ENCODE results near the gene DHODH.

Gene DHODH

GRCh38 chr16:71969353-71969752 is 39.2 kb upstream of the DHODH start:
- no peak for TF ChIP-seq CTCF (IDR thresholded peaks at IDR 0.05; ENCODE audit: low read depth, low read length)
- Histone ChIP-seq H3K9me3 (ENCODE audit: severe bottlenecking) (no peaks in the 10 kb centered on the region), H3K36me3 (no peaks in the 10 kb centered on the region), H3K27me3 (ENCODE audit: insufficient read depth, low read depth, severe bottlenecking) (no peaks in the 10 kb centered on the region), H3K27ac (no peak overlapping the region), H3K4me3 (ENCODE audit: low read depth, low read length) (no peak overlapping the region)
- DNase-seq = no peak

- no peaks in the 10 kb centered on the region for H3K36me3 ChIP-seq
- TF ChIP-seq CTCF (IDR thresholded peaks at IDR 0.05; ENCODE audit: low read depth, low read length) = no peak
- H3K4me3 ChIP-seq (ENCODE audit: low read depth, low read length) = no peak overlapping the region
- no peaks in the 10 kb centered on the region for H3K27me3 ChIP-seq (ENCODE audit: insufficient read depth, low read depth, severe bottlenecking)
- no peak for DNase-seq
- no peaks in the 10 kb centered on the region for H3K9me3 ChIP-seq (ENCODE audit: severe bottlenecking)
- no peak overlapping the region for H3K27ac ChIP-seq
These were observed 37.0 kb upstream of the DHODH start for GRCh38 chr16:71971571-71971970.

- Histone ChIP-seq H3K4me3 (ENCODE audit: low read depth, low read length) (no peak overlapping the region), H3K27me3 (ENCODE audit: insufficient read depth, low read depth, severe bottlenecking) (no peaks in the 10 kb centered on the region), H3K36me3 (no peaks in the 10 kb centered on the region), H3K27ac (no peak overlapping the region), H3K9me3 (ENCODE audit: severe bottlenecking) (no peaks in the 10 kb centered on the region)
- no peak for TF ChIP-seq CTCF (IDR thresholded peaks at IDR 0.05; ENCODE audit: low read depth, low read length)
- DNase-seq = no peak
These were observed 36.2 kb upstream of the DHODH start for GRCh38 chr16:71972356-71972755.

GRCh38 chr16:71973001-71973400 is 35.5 kb upstream of the DHODH start:
- DNase-seq = no peak
- H3K36me3 ChIP-seq = no peaks in the 10 kb centered on the region
- no peak overlapping the region for H3K4me3 ChIP-seq (ENCODE audit: low read depth, low read length)
- H3K27me3 ChIP-seq (ENCODE audit: insufficient read depth, low read depth, severe bottlenecking) = no peaks in the 10 kb centered on the region
- no peak overlapping the region for H3K27ac ChIP-seq
- no peaks in the 10 kb centered on the region for H3K9me3 ChIP-seq (ENCODE audit: severe bottlenecking)
- no peak for TF ChIP-seq CTCF (IDR thresholded peaks at IDR 0.05; ENCODE audit: low read depth, low read length)

- no peaks in the 10 kb centered on the region for H3K9me3 ChIP-seq (ENCODE audit: severe bottlenecking)
- no peak overlapping the region for H3K4me3 ChIP-seq (ENCODE audit: low read depth, low read length)
- no peak overlapping the region for H3K27ac ChIP-seq
- H3K36me3 ChIP-seq = no peaks in the 10 kb centered on the region
- no peak for TF ChIP-seq CTCF (IDR thresholded peaks at IDR 0.05; ENCODE audit: low read depth, low read length)
- DNase-seq = no peak
- no peaks in the 10 kb centered on the region for H3K27me3 ChIP-seq (ENCODE audit: insufficient read depth, low read depth, severe bottlenecking)
These were observed 34.3 kb upstream of the DHODH start for GRCh38 chr16:71974068-71974818.

Data from WERI-Rb-1 (cell line).